ENCODE measurements around the gene POU2F2.

Gene POU2F2

GRCh38 chr19:42079886-42080763, 52.1 kb downstream of the POU2F2 start:
- DNase-seq (ENCODE audit: low read depth) = no peak

GRCh38 chr19:42079276-42079669, 53.0 kb downstream of the POU2F2 start:
- no peak for DNase-seq (ENCODE audit: low read depth)

GRCh38 chr19:42078538-42079275, 53.5 kb downstream of the POU2F2 start:
- no peak for DNase-seq (ENCODE audit: low read depth)

GRCh38 chr19:42078058-42078457, 54.2 kb downstream of the POU2F2 start:
- DNase-seq (ENCODE audit: low read depth) = no peak

GRCh38 chr19:42076380-42076944, 55.8 kb downstream of the POU2F2 start:
- peak; percentile 19 for DNase-seq (ENCODE audit: low read depth)

GRCh38 chr19:42075616-42076379, 56.4 kb downstream of the POU2F2 start, which contains the start of gene ZNF574:
ZNF574 (plus strand) TSS chr19:42076166; CDS start chr19:42078607, 2,441 bp downstream.
- DNase-seq (ENCODE audit: low read depth) = peak; percentile 98

GRCh38 chr19:42075364-42075615, 57.0 kb downstream of the POU2F2 start:
- DNase-seq (ENCODE audit: low read depth) = no peak

- no peak for DNase-seq (ENCODE audit: low read depth)
Observed at GRCh38 chr19:42074513-42075363, 57.5 kb downstream of the POU2F2 start.

GRCh38 chr19:42071247-42071646, 61.0 kb downstream of the POU2F2 start:
- no peak for DNase-seq (ENCODE audit: low read depth)

GRCh38 chr19:42069619-42070351, 62.5 kb downstream of the POU2F2 start, which contains the start of gene GRIK5:
GRIK5 (minus strand) TSS chr19:42070206; CDS start chr19:42065770, 4,436 bp downstream.
- DNase-seq (ENCODE audit: low read depth) = no peak

- no peak for DNase-seq (ENCODE audit: low read depth)
Observed at GRCh38 chr19:42068756-42069571, 63.3 kb downstream of the POU2F2 start.

GRCh38 chr19:42068361-42068755, 63.9 kb downstream of the POU2F2 start:
- DNase-seq (ENCODE audit: low read depth) = no peak

GRCh38 chr19:42067315-42067888, 64.8 kb downstream of the POU2F2 start:
- no peak for DNase-seq (ENCODE audit: low read depth)

- no peak for DNase-seq (ENCODE audit: low read depth)
Observed at GRCh38 chr19:42066075-42066754, 66.0 kb downstream of the POU2F2 start.

GRCh38 chr19:42065511-42065910, 66.7 kb downstream of the POU2F2 start:
- no peak for DNase-seq (ENCODE audit: low read depth)

- DNase-seq (ENCODE audit: low read depth) = no peak
Observed at GRCh38 chr19:42065051-42065450, 67.2 kb downstream of the POU2F2 start.

- no peak for DNase-seq (ENCODE audit: low read depth)
Observed at GRCh38 chr19:42064432-42064831, 67.8 kb downstream of the POU2F2 start.

- DNase-seq (ENCODE audit: low read depth) = no peak
Observed at GRCh38 chr19:42062381-42062780, 69.9 kb downstream of the POU2F2 start.

- no peak for DNase-seq (ENCODE audit: low read depth)
Observed at GRCh38 chr19:42060117-42060516, 72.1 kb downstream of the POU2F2 start.
